HepG2 (cell line): ENCODE measurements around the gene OR7D2. TPM values are rescaled to one million over a fixed set of nuclear protein-coding genes. Genes with fewer than 3 reads are reported as not detected.
A peak's percentile ranks its signal among the peaks of the same experiment; 100 is the strongest.

ENCODE experiments used
- DMAP1 ChIP-seq: IDR thresholded peaks from 2 replicates; pipeline ENCODE4 v1.6.1; 2016
- FOXC1 ChIP-seq: sonication (generic); formaldehyde crosslinking; IDR thresholded peaks from 2 replicates; pipeline ENCODE4 v1.8.0; 2022; ENCODE audit warnings: mild to moderate bottlenecking, missing genetic modification reagents, borderline replicate concordance
- IRF2 ChIP-seq: IDR thresholded peaks from 2 replicates; pipeline ENCODE4 v1.6.1; 2018; ENCODE audit warnings: missing genetic modification reagents, missing compliant biosample characterization
- POGZ ChIP-seq: sonication (generic); formaldehyde crosslinking; IDR thresholded peaks from 2 replicates; pipeline ENCODE4 v1.4.0; 2020; ENCODE audit warnings: mild to moderate bottlenecking, missing genetic modification reagents
- RAD21 ChIP-seq: fragments of 450-650 bp; formaldehyde crosslinking; IDR thresholded peaks from 2 replicates; pipeline ENCODE4 v1.5.0; 2020; ENCODE audit warnings: mild to moderate bottlenecking
- RNF2 ChIP-seq: fragments of 450-650 bp; conservative IDR thresholded peaks from 2 replicates; pipeline ENCODE4 v1.6.1; 2016; ENCODE audit warnings: low read depth
- SOX5 ChIP-seq: IDR thresholded peaks from 2 replicates; pipeline ENCODE4 v1.6.1; 2016; ENCODE audit warnings: borderline replicate concordance
- SOX6 ChIP-seq, 2 experiments: fragments of 450-650 bp in 1 of 2; sonication (generic) in 1 of 2; formaldehyde crosslinking in 1 of 2; IDR thresholded peaks; 2 replicates each; pipeline versions ENCODE4 v1.4.0 to v1.6.1; 2017 to 2020; ENCODE audit warnings: antibody characterized with exemption in 1 of 2, mild to moderate bottlenecking in 1 of 2, missing genetic modification reagents in 1 of 2
- STAG1 ChIP-seq: sonication (generic); formaldehyde crosslinking; IDR thresholded peaks from 2 replicates; pipeline ENCODE4 v1.4.0; 2020; ENCODE audit warnings: missing genetic modification reagents
- SUZ12 ChIP-seq: fragments of 150-350 bp; IDR thresholded peaks from 2 replicates; pipeline ENCODE4 v1.6.1; 2014; ENCODE audit warnings: low read depth, low read length
- TERF1 ChIP-seq: sonication (generic); formaldehyde crosslinking; IDR thresholded peaks from 2 replicates; pipeline ENCODE4 v1.8.0; 2022; ENCODE audit warnings: mild to moderate bottlenecking, missing genetic modification reagents, moderate library complexity
- ZC3H13 ChIP-seq: sonication (generic); formaldehyde crosslinking; IDR thresholded peaks from 2 replicates; pipeline ENCODE4 v1.8.1; 2023; ENCODE audit warnings: mild to moderate bottlenecking, missing genetic modification reagents, moderate library complexity
- ZFAT ChIP-seq: sonication (generic); formaldehyde crosslinking; conservative IDR thresholded peaks from 2 replicates; pipeline ENCODE4 v1.8.1; 2023; ENCODE audit warnings: missing genetic modification reagents, inconsistent platforms
- ZFP90 ChIP-seq: sonication (generic); formaldehyde crosslinking; IDR thresholded peaks from 2 replicates; pipeline ENCODE4 v1.8.0; 2022; ENCODE audit warnings: missing genetic modification reagents, mild to moderate bottlenecking, inconsistent platforms, borderline replicate concordance
- ZKSCAN8 ChIP-seq: IDR thresholded peaks from 2 replicates; pipeline ENCODE4 v1.6.1; 2016; ENCODE audit warnings: borderline replicate concordance, missing genetic modification reagents, missing compliant biosample characterization
- ZNF234 ChIP-seq: sonication (generic); formaldehyde crosslinking; conservative IDR thresholded peaks from 2 replicates; pipeline ENCODE4 v1.5.1; 2020; ENCODE audit warnings: mild to moderate bottlenecking, missing genetic modification reagents
- ZNF703 ChIP-seq: sonication (generic); formaldehyde crosslinking; IDR thresholded peaks from 2 replicates; pipeline ENCODE4 v1.5.1; 2020; ENCODE audit warnings: missing genetic modification reagents, mild to moderate bottlenecking, moderate library complexity, borderline replicate concordance
- ZNF879 ChIP-seq: sonication (generic); formaldehyde crosslinking; IDR thresholded peaks from 2 replicates; pipeline ENCODE4 v1.8.1; 2023; ENCODE audit warnings: missing genetic modification reagents
- polyA plus RNA-seq, 8 experiments: library from polyadenylated mRNA; depleted of rRNA in 3 of 8; stranded (reverse) in 7 of 8; unstranded in 1 of 8; fragments of >200 nt; fragmentation: Illumina TruSeq in 4 of 8; extraction: Trizol in 4 of 8; gene quantifications; 2 replicates each; pipeline versions ENCODE4 v1.2.1 to v1.2.3, GENCODE V29; 2011 to 2016; ENCODE audit warnings: low read depth in 4 of 8, missing spikeins in 1 of 8, mixed read lengths in 1 of 8; ENCODE audit not compliant: insufficient read depth in 1 of 8
- total RNA-seq, 5 experiments: library from RNA; depleted of rRNA; stranded (reverse); fragments of >200 nt; fragmentation: Illumina TruSeq; extraction: Trizol; gene quantifications; 2 replicates each; pipeline ENCODE4 v1.2.3, GENCODE V29; 2016; ENCODE audit warnings: low read depth in 1 of 5
- TF ChIP-seq, protein P1 (sequence below): sonication (generic); formaldehyde crosslinking; IDR thresholded peaks from 2 replicates; pipeline ENCODE4 v1.4.0; 2020; ENCODE audit warnings: missing genetic modification reagents, borderline replicate concordance
- TF ChIP-seq, protein P2 (sequence below): sonication (generic); formaldehyde crosslinking; IDR thresholded peaks from 2 replicates; pipeline ENCODE4 v1.4.0; 2020; ENCODE audit warnings: missing genetic modification reagents, borderline replicate concordance
- TF ChIP-seq, protein P3 (sequence below): sonication (generic); formaldehyde crosslinking; IDR thresholded peaks from 2 replicates; pipeline ENCODE4 v1.5.0; 2020; ENCODE audit warnings: missing genetic modification reagents

OR7D2 gene
- total and polyA plus RNA-seq, 2 of the 13 experiments (the other 11 are each of a cell fraction or from before 2014, with no cell fraction given) = 0.07 TPM; not detected in 1

DNA sequence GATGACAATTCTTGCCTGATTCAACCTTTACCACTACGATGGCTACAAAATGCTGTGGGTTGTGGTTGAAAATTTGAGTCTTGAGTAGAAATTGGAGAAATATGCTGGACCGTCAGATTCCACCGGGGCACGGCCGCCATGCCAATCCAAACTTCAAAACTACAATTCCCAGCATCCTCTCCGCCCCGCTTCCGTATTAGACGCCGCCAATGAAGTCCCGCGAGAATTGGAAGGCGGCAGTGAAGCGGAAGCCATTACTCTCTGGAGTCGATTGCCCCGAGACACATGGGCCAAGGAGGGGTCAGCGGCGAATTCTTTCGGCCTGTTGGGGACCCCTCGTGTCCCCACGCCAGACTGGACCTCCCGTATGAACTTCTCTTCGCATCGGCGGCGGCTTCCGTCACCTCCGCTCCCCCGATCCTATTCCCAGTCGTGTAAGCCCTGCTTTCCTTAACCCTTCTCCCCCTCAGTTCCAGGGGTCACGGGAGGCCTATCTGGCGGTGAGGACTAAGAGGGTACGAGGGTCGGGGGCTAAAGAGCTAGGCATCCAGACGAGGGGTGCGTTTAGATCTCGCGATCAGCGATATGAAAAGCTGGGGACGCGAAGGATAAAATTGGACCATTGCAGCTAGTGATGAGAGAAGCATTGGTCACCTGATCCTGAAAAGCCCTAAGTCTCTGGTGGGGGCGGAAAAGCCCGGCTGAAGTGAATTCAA lies 38.5 kb upstream of the OR7D2 start, which contains the start of gene ZNF317 (continued):
- TF ChIP-seq, protein P1, sequence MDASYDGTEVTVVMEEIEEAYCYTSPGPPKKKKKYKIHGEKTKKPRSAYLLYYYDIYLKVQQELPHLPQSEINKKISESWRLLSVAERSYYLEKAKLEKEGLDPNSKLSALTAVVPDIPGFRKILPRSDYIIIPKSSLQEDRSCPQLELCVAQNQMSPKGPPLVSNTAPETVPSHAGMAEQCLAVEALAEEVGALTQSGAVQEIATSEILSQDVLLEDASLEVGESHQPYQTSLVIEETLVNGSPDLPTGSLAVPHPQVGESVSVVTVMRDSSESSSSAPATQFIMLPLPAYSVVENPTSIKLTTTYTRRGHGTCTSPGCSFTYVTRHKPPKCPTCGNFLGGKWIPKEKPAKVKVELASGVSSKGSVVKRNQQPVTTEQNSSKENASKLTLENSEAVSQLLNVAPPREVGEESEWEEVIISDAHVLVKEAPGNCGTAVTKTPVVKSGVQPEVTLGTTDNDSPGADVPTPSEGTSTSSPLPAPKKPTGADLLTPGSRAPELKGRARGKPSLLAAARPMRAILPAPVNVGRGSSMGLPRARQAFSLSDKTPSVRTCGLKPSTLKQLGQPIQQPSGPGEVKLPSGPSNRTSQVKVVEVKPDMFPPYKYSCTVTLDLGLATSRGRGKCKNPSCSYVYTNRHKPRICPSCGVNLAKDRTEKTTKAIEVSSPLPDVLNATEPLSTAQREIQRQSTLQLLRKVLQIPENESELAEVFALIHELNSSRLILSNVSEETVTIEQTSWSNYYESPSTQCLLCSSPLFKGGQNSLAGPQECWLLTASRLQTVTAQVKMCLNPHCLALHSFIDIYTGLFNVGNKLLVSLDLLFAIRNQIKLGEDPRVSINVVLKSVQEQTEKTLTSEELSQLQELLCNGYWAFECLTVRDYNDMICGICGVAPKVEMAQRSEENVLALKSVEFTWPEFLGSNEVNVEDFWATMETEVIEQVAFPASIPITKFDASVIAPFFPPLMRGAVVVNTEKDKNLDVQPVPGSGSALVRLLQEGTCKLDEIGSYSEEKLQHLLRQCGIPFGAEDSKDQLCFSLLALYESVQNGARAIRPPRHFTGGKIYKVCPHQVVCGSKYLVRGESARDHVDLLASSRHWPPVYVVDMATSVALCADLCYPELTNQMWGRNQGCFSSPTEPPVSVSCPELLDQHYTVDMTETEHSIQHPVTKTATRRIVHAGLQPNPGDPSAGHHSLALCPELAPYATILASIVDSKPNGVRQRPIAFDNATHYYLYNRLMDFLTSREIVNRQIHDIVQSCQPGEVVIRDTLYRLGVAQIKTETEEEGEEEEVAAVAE (CRISPR knock-in tag) = peak; percentile 94
- TF ChIP-seq ZFAT (CRISPR knock-in tag) = no peak
- TF ChIP-seq SUZ12 = peak; percentile 79
- no peak for TF ChIP-seq ZC3H13 (CRISPR knock-in tag)
- no peak for TF ChIP-seq FOXC1 (CRISPR knock-in tag)
- TF ChIP-seq SOX5 (CRISPR knock-in tag) = 0 out of 2 replicates have a peak, but pooled peaks have one; percentile 10
- TF ChIP-seq RAD21 = no peak
- peak; percentile 83 for TF ChIP-seq POGZ
- peak; percentile 78; the same call in 1 of the 2 replicates for TF ChIP-seq ZFP90 (CRISPR knock-in tag)
- TF ChIP-seq IRF2 (CRISPR knock-in tag) = peak; percentile 91
- TF ChIP-seq SOX6 (IDR thresholded peaks at IDR 0.05) = no peak
- TF ChIP-seq SOX6 (CRISPR knock-in tag; IDR thresholded peaks at IDR 0.05) = peak; percentile 67
- no peak for TF ChIP-seq ZNF703 (CRISPR knock-in tag)
- TF ChIP-seq RNF2 = no peak
- TF ChIP-seq STAG1 (CRISPR knock-in tag) = no peak
- TF ChIP-seq TERF1 (CRISPR knock-in tag) = no peak
- TF ChIP-seq ZKSCAN8 = no peak
- TF ChIP-seq ZNF879 (CRISPR knock-in tag) = peak; percentile 67; the same call in 1 of the 2 replicates
- peak; percentile 89 for TF ChIP-seq DMAP1 (CRISPR knock-in tag)
- TF ChIP-seq, protein P2, sequence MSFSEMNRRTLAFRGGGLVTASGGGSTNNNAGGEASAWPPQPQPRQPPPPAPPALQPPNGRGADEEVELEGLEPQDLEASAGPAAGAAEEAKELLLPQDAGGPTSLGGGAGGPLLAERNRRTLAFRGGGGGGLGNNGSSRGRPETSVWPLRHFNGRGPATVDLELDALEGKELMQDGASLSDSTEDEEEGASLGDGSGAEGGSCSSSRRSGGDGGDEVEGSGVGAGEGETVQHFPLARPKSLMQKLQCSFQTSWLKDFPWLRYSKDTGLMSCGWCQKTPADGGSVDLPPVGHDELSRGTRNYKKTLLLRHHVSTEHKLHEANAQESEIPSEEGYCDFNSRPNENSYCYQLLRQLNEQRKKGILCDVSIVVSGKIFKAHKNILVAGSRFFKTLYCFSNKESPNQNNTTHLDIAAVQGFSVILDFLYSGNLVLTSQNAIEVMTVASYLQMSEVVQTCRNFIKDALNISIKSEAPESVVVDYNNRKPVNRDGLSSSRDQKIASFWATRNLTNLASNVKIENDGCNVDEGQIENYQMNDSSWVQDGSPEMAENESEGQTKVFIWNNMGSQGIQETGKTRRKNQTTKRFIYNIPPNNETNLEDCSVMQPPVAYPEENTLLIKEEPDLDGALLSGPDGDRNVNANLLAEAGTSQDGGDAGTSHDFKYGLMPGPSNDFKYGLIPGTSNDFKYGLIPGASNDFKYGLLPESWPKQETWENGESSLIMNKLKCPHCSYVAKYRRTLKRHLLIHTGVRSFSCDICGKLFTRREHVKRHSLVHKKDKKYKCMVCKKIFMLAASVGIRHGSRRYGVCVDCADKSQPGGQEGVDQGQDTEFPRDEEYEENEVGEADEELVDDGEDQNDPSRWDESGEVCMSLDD (CRISPR knock-in tag) = peak; percentile 27; the same call in 1 of the 2 replicates
- TF ChIP-seq, protein P3, sequence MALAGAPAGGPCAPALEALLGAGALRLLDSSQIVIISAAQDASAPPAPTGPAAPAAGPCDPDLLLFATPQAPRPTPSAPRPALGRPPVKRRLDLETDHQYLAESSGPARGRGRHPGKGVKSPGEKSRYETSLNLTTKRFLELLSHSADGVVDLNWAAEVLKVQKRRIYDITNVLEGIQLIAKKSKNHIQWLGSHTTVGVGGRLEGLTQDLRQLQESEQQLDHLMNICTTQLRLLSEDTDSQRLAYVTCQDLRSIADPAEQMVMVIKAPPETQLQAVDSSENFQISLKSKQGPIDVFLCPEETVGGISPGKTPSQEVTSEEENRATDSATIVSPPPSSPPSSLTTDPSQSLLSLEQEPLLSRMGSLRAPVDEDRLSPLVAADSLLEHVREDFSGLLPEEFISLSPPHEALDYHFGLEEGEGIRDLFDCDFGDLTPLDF (CRISPR knock-in tag) = peak; percentile 86
- no peak for TF ChIP-seq ZNF234 (CRISPR knock-in tag)
